AG09309 (cell line): Measurements from ENCODE around the gene KCNH2.
A peak's percentile ranks its signal among the peaks of the same experiment; 100 is the strongest.

Experiments used
- DNase-seq: peaks from one replicate; pipeline ENCODE4 v3.0.0-alpha.2; 2010; ENCODE audit warnings: low read depth
- H3K4me3 ChIP-seq: 2 replicates; pipeline ENCODE4 v1.5.1; 2011; ENCODE audit warnings: mild to moderate bottlenecking, low read depth, low read length, moderate library complexity; ENCODE audit not compliant: control insufficient read depth
- TF ChIP-seq, protein P1 (sequence below): IDR thresholded peaks from 2 replicates; pipeline ENCODE4 v1.5.1; 2011; ENCODE audit warnings: mild to moderate bottlenecking, low read depth, low read length, inconsistent platforms; ENCODE audit not compliant: insufficient read depth, control insufficient read depth; ENCODE audit errors: missing control alignments

Gene KCNH2

DNA sequence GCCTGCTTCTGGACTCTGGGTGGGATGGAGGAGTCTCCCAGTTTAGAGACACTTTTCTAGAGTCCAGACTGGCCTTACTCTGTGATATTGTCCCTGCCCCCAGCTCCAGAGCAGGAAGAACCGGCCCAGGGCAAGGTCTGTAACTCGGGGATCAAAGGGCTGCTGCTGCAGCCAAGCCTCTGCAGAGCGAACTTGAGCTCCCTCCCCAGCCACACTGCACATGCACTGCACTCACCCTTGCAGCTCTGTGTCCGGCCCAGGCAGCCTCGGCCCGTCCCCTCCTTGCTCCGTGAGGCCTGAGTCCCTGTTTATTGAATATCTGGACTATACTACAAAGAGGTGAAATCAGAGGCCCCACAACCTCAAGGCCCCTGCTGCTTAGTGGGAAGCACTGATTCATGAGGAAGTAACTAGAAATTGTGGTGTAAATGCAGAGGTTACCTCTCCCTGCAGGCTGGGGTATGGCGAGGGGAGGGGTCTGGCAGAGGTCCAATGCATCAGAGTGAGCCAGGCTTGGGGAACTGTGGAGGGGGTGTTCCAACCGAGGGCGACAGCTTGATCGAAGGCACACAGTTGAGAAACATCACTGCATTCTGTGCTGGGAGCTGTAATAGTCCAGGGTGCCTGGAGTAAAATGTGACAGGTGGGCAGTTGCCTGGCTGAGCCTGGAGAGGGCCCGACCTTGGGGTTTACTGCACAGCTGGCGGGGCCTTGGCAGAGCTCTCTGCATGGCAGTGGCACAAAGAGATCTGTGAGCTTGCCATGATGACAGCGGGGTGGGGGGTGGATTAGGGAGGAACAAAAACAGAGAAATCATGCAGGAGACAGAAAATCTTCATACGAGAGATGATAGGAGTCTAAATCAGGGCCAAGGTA lies 76.7 kb downstream of the KCNH2 start:
- H3K4me3 ChIP-seq = no peak overlapping the region
- TF ChIP-seq, protein P1, sequence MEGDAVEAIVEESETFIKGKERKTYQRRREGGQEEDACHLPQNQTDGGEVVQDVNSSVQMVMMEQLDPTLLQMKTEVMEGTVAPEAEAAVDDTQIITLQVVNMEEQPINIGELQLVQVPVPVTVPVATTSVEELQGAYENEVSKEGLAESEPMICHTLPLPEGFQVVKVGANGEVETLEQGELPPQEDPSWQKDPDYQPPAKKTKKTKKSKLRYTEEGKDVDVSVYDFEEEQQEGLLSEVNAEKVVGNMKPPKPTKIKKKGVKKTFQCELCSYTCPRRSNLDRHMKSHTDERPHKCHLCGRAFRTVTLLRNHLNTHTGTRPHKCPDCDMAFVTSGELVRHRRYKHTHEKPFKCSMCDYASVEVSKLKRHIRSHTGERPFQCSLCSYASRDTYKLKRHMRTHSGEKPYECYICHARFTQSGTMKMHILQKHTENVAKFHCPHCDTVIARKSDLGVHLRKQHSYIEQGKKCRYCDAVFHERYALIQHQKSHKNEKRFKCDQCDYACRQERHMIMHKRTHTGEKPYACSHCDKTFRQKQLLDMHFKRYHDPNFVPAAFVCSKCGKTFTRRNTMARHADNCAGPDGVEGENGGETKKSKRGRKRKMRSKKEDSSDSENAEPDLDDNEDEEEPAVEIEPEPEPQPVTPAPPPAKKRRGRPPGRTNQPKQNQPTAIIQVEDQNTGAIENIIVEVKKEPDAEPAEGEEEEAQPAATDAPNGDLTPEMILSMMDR = no peak
- no peak for DNase-seq

DNA sequence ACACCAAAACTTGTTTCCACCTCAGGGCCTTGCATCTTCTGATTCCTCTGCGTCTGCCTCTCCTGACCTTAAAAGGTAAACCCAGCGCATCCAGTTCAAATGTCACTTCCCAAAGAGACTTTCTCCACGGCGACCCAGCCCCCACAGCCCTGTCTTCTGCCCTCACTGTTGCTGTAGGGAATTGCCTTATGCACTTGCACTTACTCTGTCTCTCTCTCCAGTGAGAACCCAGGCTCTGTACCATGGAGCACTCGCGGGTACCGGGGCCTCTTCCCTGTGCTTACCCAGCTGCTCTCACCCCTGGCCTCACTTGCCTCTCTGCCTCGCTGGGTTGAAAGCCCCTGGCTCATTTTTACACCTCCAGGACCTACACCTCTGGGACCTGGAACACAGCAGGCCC lies 77.4 kb downstream of the KCNH2 start:
- H3K4me3 ChIP-seq = no peak overlapping the region
- no peak for DNase-seq
- TF ChIP-seq, protein P1 = no peak

DNA sequence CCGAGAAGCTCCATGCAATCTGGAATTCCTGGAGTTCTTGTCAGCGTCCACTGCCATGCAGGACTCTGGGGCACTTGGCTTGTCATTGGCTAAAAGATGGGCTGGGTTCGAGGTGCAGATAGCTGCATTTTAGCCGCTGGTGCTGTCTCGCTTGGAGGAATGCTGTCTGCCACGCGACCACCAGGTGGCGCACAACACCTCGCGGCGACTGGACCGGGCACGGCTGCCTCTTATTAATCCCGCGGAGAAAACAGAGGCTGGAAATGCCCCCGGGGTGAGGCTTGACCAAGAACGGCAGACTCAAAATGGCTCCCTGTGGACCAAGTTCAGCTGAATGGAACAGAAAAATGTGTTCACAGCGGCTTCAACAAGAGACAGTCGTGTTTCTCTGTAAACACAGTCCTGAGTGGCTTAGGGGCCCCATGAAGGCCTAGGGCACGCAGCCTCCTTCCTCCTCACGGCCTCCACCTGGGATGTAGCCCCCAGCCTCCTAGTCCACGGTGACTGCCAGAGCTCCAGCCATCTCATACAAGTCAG lies 79.6 kb downstream of the KCNH2 start:
- H3K4me3 ChIP-seq = no peak overlapping the region
- TF ChIP-seq, protein P1 = peak; percentile 95
- DNase-seq = peak; percentile 17

DNA sequence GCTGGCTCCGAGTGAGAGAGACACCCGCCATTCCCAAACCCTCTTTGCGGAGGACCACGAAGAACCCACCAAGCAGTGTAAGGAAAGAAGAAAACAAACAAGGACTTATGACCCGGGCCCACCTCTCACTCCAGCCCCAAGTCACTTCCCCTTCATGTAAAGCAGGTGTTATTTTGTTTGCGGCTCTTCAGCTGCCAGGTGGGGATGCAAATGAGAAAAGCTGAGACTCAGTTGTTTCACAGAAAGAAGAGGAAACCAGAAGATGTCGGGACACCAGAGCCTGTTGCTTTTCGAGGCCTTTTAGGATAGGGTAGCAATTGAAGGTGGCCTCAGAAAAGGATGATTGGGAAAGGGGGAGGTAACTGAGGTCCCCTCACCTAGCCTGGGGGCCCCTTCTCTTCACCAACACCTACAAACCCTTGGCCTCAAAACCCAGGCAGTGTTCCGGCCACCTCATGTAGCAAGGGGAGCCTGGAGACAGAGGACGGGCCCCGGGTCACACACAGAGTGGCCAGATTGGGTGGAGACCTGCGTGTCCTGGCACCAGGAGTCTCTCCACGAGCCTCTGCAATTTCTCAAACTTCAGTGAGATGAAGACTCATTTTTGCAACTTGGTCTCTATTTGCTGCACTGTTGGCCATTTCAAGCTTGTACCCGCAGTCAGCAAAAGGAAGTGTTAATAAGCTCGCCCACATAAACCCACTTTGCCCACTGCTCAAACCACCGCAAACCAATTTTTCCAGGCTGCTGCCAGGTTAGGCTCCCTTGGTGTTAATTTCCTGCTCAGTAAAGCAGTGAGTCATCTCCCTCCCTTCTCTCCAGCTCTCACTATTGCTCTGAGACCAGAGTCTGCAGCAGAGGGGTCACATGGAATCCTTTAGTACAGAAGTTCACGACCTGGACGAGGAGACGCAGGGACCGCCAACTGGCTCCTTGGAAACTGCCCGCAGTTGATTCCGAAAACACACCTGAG lies 80.3 kb downstream of the KCNH2 start:
- no peak overlapping the region for H3K4me3 ChIP-seq
- DNase-seq = no peak
- TF ChIP-seq, protein P1 = no peak

DNA sequence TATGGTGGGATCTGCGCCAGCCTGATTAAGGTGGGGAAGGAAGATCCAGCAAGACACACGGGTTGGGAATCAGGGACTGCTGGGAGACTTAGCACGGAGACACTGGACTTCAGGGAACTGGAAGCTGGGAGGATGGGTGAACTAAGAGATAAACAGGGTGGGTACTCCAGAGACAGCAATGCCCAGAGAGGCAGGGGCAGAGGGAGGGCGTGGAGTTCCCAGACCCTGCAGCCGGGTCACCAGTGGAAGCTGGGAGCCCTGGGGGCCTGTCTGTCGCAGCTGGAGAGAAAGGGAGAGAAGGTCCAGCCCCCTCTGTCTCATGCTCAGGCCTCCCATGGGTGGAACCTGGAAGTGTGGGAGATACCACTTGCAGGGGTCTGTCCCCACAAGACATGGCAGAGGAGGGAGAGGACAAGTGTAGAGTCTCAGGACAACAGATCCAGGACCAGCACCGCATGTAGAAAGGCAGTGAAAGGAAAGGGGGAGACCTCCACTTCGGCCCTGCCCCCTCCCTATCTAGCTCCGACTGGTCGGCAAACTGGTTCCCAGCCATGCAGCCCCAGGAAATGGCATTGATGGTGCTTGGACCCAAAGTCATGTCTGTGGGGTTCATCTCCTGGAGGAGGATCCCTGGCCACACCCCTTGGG lies 81.4 kb downstream of the KCNH2 start:
- DNase-seq = no peak
- TF ChIP-seq, protein P1 = no peak
- H3K4me3 ChIP-seq = no peak overlapping the region

DNA sequence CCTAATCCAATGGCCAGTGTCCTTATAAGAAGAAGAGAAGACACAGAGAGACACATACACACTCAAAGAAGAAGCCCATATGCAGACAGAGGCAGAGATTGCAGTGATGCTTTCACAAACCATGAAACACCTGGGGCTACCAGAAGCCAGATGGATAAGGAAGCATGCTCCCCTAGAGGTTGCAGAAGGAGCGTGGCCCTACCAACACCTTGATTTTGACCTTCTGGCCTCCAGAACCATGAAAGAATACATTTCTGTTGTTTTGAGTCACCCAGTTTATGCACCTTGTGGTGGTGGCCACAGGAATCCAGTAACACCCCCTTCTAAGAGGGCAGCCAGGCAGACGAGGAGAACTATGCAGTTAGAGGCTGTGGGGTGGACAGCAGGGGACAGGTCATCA lies 82.3 kb downstream of the KCNH2 start:
- TF ChIP-seq, protein P1 = no peak
- DNase-seq = no peak
- H3K4me3 ChIP-seq = no peak overlapping the region
